Stomach smooth muscle (tissue), 2 donors: ENCODE measurements around the gene FARP1.
A peak's percentile ranks its signal among the peaks of the same experiment; 100 is the strongest.

Experiments
- H3K27ac ChIP-seq: one replicate; pipeline ENCODE4 v1.7.0; 2013; ENCODE audit warnings: mild to moderate bottlenecking, low read length, inconsistent platforms
- H3K27me3 ChIP-seq, 2 donors: one replicate each; pipeline ENCODE4 v1.7.0; 2013; ENCODE audit warnings: low read length in 2 of 2; ENCODE audit not compliant: insufficient read depth in 2 of 2, control insufficient read depth in 1 of 2
- H3K36me3 ChIP-seq, 2 donors: one replicate each; pipeline ENCODE4 v1.7.0; 2013; ENCODE audit warnings: low read length in 2 of 2; ENCODE audit not compliant: control insufficient read depth in 2 of 2, insufficient read depth in 2 of 2
- H3K4me1 ChIP-seq: one replicate; pipeline ENCODE4 v1.7.0; 2013; ENCODE audit warnings: low read length; ENCODE audit not compliant: control insufficient read depth, insufficient read depth
- H3K4me3 ChIP-seq, 2 donors: one replicate each; pipeline ENCODE4 v1.7.0; 2013; ENCODE audit warnings: low read length in 2 of 2
- H3K9ac ChIP-seq, 2 donors: one replicate each; pipeline ENCODE4 v1.7.0; 2013; ENCODE audit warnings: low read length in 2 of 2, mild to moderate bottlenecking in 1 of 2
- H3K9me3 ChIP-seq, 2 donors: one replicate each; pipeline ENCODE4 v1.7.0; 2013; ENCODE audit warnings: low read length in 2 of 2; ENCODE audit not compliant: control insufficient read depth in 2 of 2
- donor health status: healthy.
- donor health status: Pancreatic carcinoma.

FARP1 gene

GRCh38 chr13:98487522-98487921 lies 344.6 kb downstream of the FARP1 start:
- peaks cover 57% of the 10 kb centered on the region for H3K4me1 ChIP-seq
- no peak overlapping the region for H3K9ac ChIP-seq
- H3K9me3 ChIP-seq: no peaks in the 10 kb centered on the region
- no peak overlapping the region for H3K4me3 ChIP-seq
- no peaks in the 10 kb centered on the region for H3K36me3 ChIP-seq
- H3K27me3 ChIP-seq: no peaks in the 10 kb centered on the region
- no peak overlapping the region for H3K27ac ChIP-seq

- Histone ChIP-seq H3K27ac (no peak overlapping the region), H3K27me3 (no peaks in the 10 kb centered on the region), H3K9me3 (no peaks in the 10 kb centered on the region), H3K4me3 (no peak overlapping the region), H3K4me1 (peaks cover 46% of the 10 kb centered on the region), H3K9ac (no peak overlapping the region), H3K36me3 (no peaks in the 10 kb centered on the region)
Observed at GRCh38 chr13:98488736-98489135, 345.8 kb downstream of the FARP1 start.

GRCh38 chr13:98489446-98490194 lies 346.7 kb downstream of the FARP1 start:
- Histone ChIP-seq H3K27me3 (no peaks in the 10 kb centered on the region), H3K4me3 (no peak overlapping the region), H3K4me1 (peaks cover 40% of the 10 kb centered on the region), H3K9ac (no peak overlapping the region), H3K9me3 (no peaks in the 10 kb centered on the region), H3K36me3 (no peaks in the 10 kb centered on the region), H3K27ac (no peak overlapping the region)

GRCh38 chr13:98490195-98490836 lies 347.4 kb downstream of the FARP1 start:
- no peak overlapping the region for H3K4me3 ChIP-seq
- H3K4me1 ChIP-seq: peaks cover 40% of the 10 kb centered on the region
- no peak overlapping the region for H3K27ac ChIP-seq
- H3K9ac ChIP-seq: no peak overlapping the region
- H3K27me3 ChIP-seq: no peaks in the 10 kb centered on the region
- H3K36me3 ChIP-seq: no peaks in the 10 kb centered on the region
- no peaks in the 10 kb centered on the region for H3K9me3 ChIP-seq

GRCh38 chr13:98490866-98491265 lies 348.0 kb downstream of the FARP1 start:
- peaks cover 40% of the 10 kb centered on the region for H3K4me1 ChIP-seq
- no peaks in the 10 kb centered on the region for H3K36me3 ChIP-seq
- H3K4me3 ChIP-seq: no peak overlapping the region
- no peak overlapping the region for H3K9ac ChIP-seq
- no peaks in the 10 kb centered on the region for H3K9me3 ChIP-seq
- no peaks in the 10 kb centered on the region for H3K27me3 ChIP-seq
- no peak overlapping the region for H3K27ac ChIP-seq

- Histone ChIP-seq H3K36me3 (no peaks in the 10 kb centered on the region), H3K9me3 (no peaks in the 10 kb centered on the region), H3K4me1 (peaks cover 56% of the 10 kb centered on the region), H3K4me3 (no peak overlapping the region), H3K27me3 (no peaks in the 10 kb centered on the region), H3K9ac (no peak overlapping the region), H3K27ac (no peak overlapping the region)
Observed at GRCh38 chr13:98492335-98493041, 349.6 kb downstream of the FARP1 start.

GRCh38 chr13:98493042-98493712 lies 350.3 kb downstream of the FARP1 start:
- Histone ChIP-seq H3K36me3 (no peaks in the 10 kb centered on the region), H3K27ac (no peak overlapping the region), H3K9me3 (no peaks in the 10 kb centered on the region), H3K27me3 (no peaks in the 10 kb centered on the region), H3K9ac (no peak overlapping the region), H3K4me3 (no peak overlapping the region), H3K4me1 (peaks cover 50% of the 10 kb centered on the region)

- Histone ChIP-seq H3K4me1 (peaks cover 48% of the 10 kb centered on the region), H3K27me3 (no peaks in the 10 kb centered on the region), H3K27ac (no peak overlapping the region), H3K4me3 (no peak overlapping the region), H3K36me3 (peaks cover 2 to 4% of the 10 kb centered on the region in 2 donors), H3K9ac (no peak overlapping the region), H3K9me3 (no peaks in the 10 kb centered on the region)
Observed at GRCh38 chr13:98494769-98495168, 351.9 kb downstream of the FARP1 start.

- H3K27me3 ChIP-seq: no peaks in the 10 kb centered on the region
- H3K4me1 ChIP-seq: peaks cover 44% of the 10 kb centered on the region
- H3K4me3 ChIP-seq: peak overlapping the region in 1 of 2 donors; percentile 57
- H3K9ac ChIP-seq: peak overlapping the region in 1 of 2 donors; percentile 21
- H3K27ac ChIP-seq: peak overlapping the region; percentile 38
- no peaks in the 10 kb centered on the region for H3K9me3 ChIP-seq
- peaks cover 3 to 5% of the 10 kb centered on the region in 2 donors for H3K36me3 ChIP-seq
Observed at GRCh38 chr13:98495627-98496478, 353.0 kb downstream of the FARP1 start.

GRCh38 chr13:98496479-98496791 lies 353.5 kb downstream of the FARP1 start:
- H3K9me3 ChIP-seq: no peaks in the 10 kb centered on the region
- peak overlapping the region; percentile 38 for H3K27ac ChIP-seq
- peaks cover 3 to 5% of the 10 kb centered on the region in 2 donors for H3K36me3 ChIP-seq
- peaks cover 40% of the 10 kb centered on the region for H3K4me1 ChIP-seq
- no peak overlapping the region for H3K9ac ChIP-seq
- no peaks in the 10 kb centered on the region for H3K27me3 ChIP-seq
- peak overlapping the region in 1 of 2 donors; percentile 57 for H3K4me3 ChIP-seq
